Measurements from ENCODE around the gene CEP44. TPM values are rescaled to one million over a fixed set of nuclear protein-coding genes. Genes with fewer than 3 reads are reported as not detected.

CEP44 gene
- total RNA-seq, 1 donor from 2014 or later = 14.1 TPM

DNA sequence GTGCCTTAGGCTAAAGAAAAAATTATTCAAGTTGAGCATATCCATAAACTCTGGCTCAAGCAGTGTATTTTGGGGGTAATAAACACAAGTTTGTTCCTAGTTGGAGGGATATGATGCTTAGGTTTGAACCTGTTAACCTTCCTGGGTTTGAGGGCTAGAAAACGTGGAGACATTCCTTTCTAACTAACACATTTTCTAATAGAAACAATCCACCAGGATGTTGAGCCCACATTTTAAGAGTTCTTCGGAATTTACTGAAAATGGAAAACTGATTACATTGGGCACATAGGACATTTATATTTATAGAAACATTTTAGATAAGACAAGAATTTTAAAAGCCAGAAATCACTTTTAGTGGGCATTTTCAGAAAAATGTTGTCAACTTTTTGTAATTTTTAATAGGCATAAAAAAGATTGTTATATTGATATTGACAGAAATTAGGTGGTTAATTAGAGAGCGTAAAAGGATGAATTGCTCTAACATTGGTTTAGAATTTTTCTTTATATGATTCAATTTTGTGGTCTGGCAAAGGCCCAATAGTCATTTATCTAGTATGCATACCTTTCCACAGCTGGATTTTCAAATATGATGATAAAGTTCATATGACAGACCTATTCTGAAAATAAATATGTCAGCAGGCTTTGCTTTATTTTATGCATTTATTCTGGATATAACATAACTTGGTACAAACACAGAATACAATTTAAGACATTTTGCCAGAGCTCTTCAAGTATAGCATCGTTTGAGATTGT, 49.2 kb downstream of the CEP44 start:
- no peaks in the 10 kb centered on the region for H3K27me3 Mint-ChIP-seq (ENCODE audit: unreplicated experiment)
- DNase-seq (ENCODE audit: extremely low spot score, unreplicated experiment) = no peak
- peaks cover 2% of the 10 kb centered on the region for H3K4me1 Mint-ChIP-seq (ENCODE audit: unreplicated experiment)
- no peaks in the 10 kb centered on the region for H3K36me3 Mint-ChIP-seq (ENCODE audit: unreplicated experiment)
- TF ChIP-seq, protein P1, sequence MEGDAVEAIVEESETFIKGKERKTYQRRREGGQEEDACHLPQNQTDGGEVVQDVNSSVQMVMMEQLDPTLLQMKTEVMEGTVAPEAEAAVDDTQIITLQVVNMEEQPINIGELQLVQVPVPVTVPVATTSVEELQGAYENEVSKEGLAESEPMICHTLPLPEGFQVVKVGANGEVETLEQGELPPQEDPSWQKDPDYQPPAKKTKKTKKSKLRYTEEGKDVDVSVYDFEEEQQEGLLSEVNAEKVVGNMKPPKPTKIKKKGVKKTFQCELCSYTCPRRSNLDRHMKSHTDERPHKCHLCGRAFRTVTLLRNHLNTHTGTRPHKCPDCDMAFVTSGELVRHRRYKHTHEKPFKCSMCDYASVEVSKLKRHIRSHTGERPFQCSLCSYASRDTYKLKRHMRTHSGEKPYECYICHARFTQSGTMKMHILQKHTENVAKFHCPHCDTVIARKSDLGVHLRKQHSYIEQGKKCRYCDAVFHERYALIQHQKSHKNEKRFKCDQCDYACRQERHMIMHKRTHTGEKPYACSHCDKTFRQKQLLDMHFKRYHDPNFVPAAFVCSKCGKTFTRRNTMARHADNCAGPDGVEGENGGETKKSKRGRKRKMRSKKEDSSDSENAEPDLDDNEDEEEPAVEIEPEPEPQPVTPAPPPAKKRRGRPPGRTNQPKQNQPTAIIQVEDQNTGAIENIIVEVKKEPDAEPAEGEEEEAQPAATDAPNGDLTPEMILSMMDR (IDR thresholded peaks at IDR 0.05) = no peak
- H3K9me3 Mint-ChIP-seq (ENCODE audit: unreplicated experiment) = no peaks in the 10 kb centered on the region
- H3K27ac Mint-ChIP-seq (ENCODE audit: unreplicated experiment) = no peak overlapping the region
- H3K4me3 Mint-ChIP-seq (ENCODE audit: unreplicated experiment) = no peak overlapping the region

DNA sequence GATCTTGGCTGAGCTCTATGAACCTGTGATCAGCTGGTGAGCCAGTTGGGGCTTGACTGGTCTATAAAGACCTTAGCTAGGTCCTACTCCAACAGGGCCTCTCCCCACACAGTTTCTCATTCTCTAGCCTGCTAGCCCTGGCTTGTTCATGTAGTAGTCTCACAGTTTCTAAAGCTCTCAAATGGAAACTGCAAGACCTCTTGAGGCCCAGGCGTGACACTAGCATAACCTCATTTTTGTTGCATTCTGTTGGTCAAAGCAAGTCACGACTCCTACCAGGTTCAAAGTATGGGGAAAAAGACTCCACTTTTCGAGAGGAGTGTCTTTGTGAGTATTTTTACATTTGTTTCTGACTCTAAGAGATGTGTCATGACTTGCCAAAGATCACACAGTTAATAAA, 50.9 kb downstream of the CEP44 start:
- Mint-ChIP-seq H3K27me3 (ENCODE audit: unreplicated experiment) (no peaks in the 10 kb centered on the region), H3K4me3 (ENCODE audit: unreplicated experiment) (no peak overlapping the region), H3K27ac (ENCODE audit: unreplicated experiment) (no peak overlapping the region), H3K4me1 (ENCODE audit: unreplicated experiment) (no peaks in the 10 kb centered on the region), H3K36me3 (ENCODE audit: unreplicated experiment) (no peaks in the 10 kb centered on the region), H3K9me3 (ENCODE audit: unreplicated experiment) (no peaks in the 10 kb centered on the region)
- DNase-seq (ENCODE audit: extremely low spot score, unreplicated experiment) = no peak
- TF ChIP-seq, protein P1 (IDR thresholded peaks at IDR 0.05) = no peak

DNA sequence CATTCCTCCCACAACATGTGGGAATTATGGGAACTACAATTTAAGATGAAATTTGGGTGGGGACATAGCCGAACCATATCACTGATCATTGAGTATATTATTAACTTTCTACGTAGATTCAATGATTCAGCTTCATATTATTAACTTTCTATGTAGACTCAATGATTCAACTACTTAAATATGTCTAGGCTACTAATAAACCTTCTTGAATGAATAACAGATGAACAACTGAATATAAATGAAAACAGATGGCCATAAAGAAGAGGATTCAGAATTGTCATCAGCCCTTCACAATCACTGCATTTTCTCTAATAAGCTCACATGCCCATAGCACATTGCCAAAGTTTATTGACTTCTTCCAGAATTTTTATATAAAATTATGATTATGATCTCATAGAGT, 57.0 kb downstream of the CEP44 start:
- H3K36me3 Mint-ChIP-seq (ENCODE audit: unreplicated experiment) = no peaks in the 10 kb centered on the region
- DNase-seq (ENCODE audit: extremely low spot score, unreplicated experiment) = no peak
- H3K9me3 Mint-ChIP-seq (ENCODE audit: unreplicated experiment) = no peaks in the 10 kb centered on the region
- H3K4me3 Mint-ChIP-seq (ENCODE audit: unreplicated experiment) = no peak overlapping the region
- H3K27me3 Mint-ChIP-seq (ENCODE audit: unreplicated experiment) = peaks cover 15% of the 10 kb centered on the region
- no peak overlapping the region for H3K27ac Mint-ChIP-seq (ENCODE audit: unreplicated experiment)
- peaks cover 2% of the 10 kb centered on the region for H3K4me1 Mint-ChIP-seq (ENCODE audit: unreplicated experiment)
- TF ChIP-seq, protein P1 (IDR thresholded peaks at IDR 0.05) = no peak

DNA sequence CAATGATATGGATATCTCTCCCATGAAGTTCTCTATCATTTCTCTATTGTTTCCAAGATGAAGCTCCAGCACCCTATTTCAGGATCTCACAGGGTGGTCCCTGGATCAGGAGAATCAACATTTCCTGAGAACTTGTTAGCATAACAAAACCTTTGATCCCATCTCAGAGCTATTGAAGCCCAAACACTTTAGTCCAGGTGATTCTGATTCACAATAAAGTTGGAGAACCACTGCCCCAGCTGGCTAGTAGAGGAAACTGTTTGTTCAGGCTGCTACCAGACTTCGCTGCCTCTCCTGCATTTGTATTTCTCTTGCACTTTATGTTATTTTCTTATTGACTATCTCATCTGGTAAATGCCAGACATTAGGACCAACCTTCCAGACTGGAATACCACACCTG, 65.4 kb downstream of the CEP44 start:
- peaks cover 60% of the 10 kb centered on the region for H3K27me3 Mint-ChIP-seq (ENCODE audit: unreplicated experiment)
- TF ChIP-seq, protein P1 (IDR thresholded peaks at IDR 0.05) = no peak

DNA sequence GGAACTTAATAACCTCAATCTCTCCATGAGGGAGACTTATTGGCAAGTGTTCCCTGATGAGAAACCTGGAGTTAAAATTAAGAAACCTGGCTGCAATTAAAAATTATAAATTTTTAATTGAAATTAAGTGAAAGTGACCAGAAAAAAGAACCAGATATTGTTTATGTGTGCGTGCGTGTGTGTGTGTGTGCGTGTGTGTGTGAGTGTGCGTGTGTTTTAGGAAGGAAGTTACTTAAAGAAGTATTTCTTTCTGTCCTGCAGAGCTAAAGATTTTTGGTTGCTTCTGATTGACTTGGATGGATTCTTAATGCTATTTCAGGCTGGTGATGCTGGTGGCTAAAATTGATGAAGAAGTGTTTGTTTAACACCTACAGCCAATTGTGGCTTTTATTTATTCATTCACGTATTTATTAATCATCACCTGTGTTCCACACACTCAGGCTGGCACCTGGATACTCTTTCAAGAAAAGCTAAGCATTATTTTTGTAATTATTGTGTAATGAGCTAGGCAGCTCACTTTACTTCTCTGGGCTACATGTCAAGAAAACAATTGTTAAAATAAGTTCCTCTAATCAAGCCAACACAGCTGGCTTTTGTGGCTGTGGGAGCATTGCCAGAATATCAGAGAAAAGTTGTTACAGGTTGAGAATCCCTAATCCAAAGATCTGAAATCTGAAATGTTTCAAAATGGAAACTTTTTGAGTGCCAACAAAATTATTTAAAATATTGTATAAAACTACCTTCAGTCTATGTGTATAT, 68.5 kb downstream of the CEP44 start:
- Mint-ChIP-seq H3K36me3 (ENCODE audit: unreplicated experiment) (no peaks in the 10 kb centered on the region), H3K27me3 (ENCODE audit: unreplicated experiment) (peaks cover 47% of the 10 kb centered on the region), H3K9me3 (ENCODE audit: unreplicated experiment) (no peaks in the 10 kb centered on the region), H3K4me1 (ENCODE audit: unreplicated experiment) (no peaks in the 10 kb centered on the region), H3K27ac (ENCODE audit: unreplicated experiment) (no peak overlapping the region), H3K4me3 (ENCODE audit: unreplicated experiment) (no peak overlapping the region)
- TF ChIP-seq, protein P1 (IDR thresholded peaks at IDR 0.05) = no peak
- no peak for DNase-seq (ENCODE audit: extremely low spot score, unreplicated experiment)

More for the DNA sequence above, 65.4 kb downstream of the CEP44 start:
- H3K27ac Mint-ChIP-seq (ENCODE audit: unreplicated experiment) = no peak overlapping the region
- no peak for DNase-seq (ENCODE audit: extremely low spot score, unreplicated experiment)
- no peaks in the 10 kb centered on the region for H3K9me3 Mint-ChIP-seq (ENCODE audit: unreplicated experiment)
- no peaks in the 10 kb centered on the region for H3K36me3 Mint-ChIP-seq (ENCODE audit: unreplicated experiment)
- no peaks in the 10 kb centered on the region for H3K4me1 Mint-ChIP-seq (ENCODE audit: unreplicated experiment)
- H3K4me3 Mint-ChIP-seq (ENCODE audit: unreplicated experiment) = no peak overlapping the region
